Measurements from ENCODE around the gene RHOV.

Gene RHOV, protein sequence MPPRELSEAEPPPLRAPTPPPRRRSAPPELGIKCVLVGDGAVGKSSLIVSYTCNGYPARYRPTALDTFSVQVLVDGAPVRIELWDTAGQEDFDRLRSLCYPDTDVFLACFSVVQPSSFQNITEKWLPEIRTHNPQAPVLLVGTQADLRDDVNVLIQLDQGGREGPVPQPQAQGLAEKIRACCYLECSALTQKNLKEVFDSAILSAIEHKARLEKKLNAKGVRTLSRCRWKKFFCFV

DNA sequence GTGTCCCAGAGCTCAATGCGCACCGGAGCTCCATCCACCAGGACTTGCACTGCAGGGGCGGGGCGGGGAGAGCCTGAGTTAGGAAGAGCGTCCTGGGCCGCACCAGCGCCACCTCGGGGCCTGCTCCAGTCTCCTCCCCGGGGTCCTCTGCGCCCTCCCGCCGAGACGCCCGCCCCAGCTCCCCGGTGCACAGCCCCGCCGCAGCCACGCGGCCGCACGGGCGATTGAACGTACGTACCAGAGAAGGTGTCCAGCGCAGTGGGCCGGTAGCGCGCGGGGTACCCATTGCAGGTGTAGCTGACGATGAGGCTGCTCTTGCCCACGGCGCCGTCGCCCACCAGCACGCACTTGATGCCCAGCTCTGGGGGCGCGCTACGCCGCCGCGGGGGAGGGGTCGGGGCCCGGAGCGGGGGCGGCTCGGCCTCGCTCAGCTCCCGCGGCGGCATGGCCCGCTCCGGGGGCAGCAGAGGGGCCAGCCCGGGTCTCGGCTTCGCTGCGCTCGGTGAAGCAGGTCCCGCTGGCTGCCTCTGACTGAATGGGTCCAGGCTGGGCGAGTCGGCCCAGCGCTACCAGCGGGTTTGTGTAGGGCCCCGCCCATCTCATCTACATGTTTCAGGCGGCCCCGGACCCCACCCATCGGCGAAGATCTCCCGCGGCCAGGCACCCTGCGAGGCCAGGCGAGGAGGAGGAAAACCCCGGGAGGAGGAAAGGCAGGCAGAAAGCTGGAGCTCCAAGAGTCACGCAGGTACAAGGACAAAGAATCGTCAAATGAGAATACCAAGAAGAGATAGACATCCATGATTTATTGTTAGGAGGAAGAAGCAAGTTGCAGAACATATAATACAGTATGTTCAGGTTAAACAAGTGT lies at the start of gene RHOV:
RHOV (minus strand) TSS at position 541 of the 868 bp plus-strand sequence; CDS start at position 446, 95 bp downstream.
- DNase-seq (ENCODE audit: low read depth): peak; percentile 78
- TF ChIP-seq, protein P1, sequence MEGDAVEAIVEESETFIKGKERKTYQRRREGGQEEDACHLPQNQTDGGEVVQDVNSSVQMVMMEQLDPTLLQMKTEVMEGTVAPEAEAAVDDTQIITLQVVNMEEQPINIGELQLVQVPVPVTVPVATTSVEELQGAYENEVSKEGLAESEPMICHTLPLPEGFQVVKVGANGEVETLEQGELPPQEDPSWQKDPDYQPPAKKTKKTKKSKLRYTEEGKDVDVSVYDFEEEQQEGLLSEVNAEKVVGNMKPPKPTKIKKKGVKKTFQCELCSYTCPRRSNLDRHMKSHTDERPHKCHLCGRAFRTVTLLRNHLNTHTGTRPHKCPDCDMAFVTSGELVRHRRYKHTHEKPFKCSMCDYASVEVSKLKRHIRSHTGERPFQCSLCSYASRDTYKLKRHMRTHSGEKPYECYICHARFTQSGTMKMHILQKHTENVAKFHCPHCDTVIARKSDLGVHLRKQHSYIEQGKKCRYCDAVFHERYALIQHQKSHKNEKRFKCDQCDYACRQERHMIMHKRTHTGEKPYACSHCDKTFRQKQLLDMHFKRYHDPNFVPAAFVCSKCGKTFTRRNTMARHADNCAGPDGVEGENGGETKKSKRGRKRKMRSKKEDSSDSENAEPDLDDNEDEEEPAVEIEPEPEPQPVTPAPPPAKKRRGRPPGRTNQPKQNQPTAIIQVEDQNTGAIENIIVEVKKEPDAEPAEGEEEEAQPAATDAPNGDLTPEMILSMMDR (IDR thresholded peaks at IDR 0.05; ENCODE audit: control insufficient read depth, extremely low read depth, insufficient read depth): peak; percentile 79
- peak within 1 kb of the TSS; percentile 70 for H3K4me3 ChIP-seq (ENCODE audit: low read depth, low read length)

DNA sequence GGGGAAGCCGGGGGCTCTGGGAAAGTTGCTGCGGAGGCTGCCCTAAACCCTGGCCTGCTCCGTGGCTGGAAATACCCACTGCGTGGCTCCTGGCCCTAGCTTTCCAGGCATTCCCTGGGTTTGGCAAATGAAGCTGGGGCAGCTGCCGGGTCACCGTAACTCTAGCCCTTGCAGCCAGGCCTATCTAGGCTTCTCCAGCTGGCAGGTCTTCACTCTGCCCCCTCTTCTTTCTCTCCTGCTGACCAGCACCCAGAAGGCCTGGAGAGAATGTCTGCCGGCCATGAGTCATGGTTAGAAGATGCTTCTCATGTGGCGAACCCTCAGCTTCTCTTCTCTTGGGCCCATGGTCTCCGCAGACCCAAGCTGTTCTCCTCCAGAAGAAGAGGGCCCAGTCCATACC lies 49.5 kb upstream of the RHOV start:
- no peak for DNase-seq (ENCODE audit: low read depth)
- no peak overlapping the region for H3K4me3 ChIP-seq (ENCODE audit: low read depth, low read length)
- TF ChIP-seq, protein P1 (IDR thresholded peaks at IDR 0.05; ENCODE audit: control insufficient read depth, extremely low read depth, insufficient read depth): no peak

DNA sequence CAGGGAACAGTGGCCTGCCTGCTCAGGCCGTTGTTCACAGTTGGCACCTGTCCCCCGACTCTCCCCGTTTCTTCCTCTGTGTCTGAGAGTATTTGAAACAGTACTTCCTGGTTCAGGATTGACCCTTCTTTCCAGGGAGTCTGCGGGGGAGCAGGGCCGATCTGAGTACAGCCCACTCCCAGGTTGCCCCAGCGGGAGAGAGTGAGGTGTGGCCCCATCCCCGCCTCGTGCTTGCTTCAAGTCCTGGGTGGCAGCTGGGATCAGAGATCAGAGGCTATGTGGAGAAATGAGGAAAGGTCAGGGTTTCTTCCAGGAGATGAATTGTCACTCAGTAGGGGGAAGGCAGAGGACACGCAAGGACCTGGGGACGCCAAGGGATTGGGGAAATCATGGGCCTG lies 48.6 kb upstream of the RHOV start:
- TF ChIP-seq, protein P1 (IDR thresholded peaks at IDR 0.05; ENCODE audit: control insufficient read depth, extremely low read depth, insufficient read depth): no peak
- no peak for DNase-seq (ENCODE audit: low read depth)
- no peak overlapping the region for H3K4me3 ChIP-seq (ENCODE audit: low read depth, low read length)

DNA sequence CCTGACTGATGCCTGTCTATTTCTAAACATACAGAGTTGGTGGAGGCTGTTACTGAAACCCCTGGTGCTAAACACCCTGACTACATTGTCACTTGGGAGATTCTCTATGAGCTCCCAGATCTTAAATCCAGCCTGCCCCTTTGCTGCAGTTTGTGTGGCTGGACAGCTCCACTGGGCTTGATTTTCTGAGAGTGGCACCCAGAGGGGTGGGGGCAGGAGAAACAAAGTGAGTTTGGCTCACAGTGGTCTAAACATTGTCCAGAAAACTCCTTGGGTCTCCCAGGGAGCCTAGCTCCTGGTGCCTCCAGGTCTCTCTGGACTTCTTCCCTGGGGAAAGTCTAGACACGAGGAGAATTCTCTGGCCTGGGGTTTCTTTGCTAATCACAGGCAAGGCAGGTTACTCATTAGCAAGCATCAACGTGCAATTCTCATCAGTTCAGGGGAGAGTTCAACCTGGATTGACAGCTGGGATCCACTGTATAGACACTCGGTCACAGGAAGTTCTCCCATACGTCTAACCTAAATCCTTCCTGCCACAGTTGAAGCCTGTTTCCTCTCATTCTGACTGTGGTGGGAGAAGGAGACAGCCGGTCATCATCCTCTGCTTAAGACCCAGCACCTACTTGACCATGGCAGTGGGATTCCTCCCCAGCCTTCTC lies 48.0 kb upstream of the RHOV start:
- DNase-seq (ENCODE audit: low read depth): no peak
- H3K4me3 ChIP-seq (ENCODE audit: low read depth, low read length): no peak overlapping the region
- TF ChIP-seq, protein P1 (IDR thresholded peaks at IDR 0.05; ENCODE audit: control insufficient read depth, extremely low read depth, insufficient read depth): no peak

DNA sequence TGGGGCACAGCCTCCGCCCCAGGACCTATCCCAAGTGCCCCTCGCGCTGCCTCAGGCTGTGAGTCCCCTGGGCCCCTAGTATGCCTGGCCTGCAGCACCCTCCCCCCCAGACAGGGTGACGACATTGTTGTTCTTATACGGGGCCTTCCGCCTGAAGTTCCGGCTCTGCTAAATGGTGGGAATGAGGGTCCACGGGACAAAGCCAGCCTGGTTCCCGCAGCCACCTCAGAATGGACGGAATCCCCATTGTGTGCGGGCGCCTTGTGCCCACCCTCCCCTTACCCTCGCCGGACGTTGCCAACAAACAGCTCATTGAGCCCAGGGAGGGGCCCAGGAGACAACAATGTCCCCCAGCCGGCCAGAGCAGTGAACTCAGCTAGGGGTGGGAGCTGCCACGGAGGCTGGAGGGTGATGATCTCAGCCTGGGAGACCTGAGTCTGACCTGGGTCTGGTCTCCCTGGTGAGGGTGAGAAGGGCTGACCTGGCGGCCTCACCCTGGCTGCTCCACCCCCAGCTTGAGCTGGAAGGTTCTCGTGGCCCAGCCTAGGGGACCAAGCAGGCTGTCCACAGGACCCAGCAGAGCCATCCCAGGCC lies 44.9 kb upstream of the RHOV start:
- H3K4me3 ChIP-seq (ENCODE audit: low read depth, low read length): no peak overlapping the region
- TF ChIP-seq, protein P1 (IDR thresholded peaks at IDR 0.05; ENCODE audit: control insufficient read depth, extremely low read depth, insufficient read depth): no peak
- DNase-seq (ENCODE audit: low read depth): no peak

DNA sequence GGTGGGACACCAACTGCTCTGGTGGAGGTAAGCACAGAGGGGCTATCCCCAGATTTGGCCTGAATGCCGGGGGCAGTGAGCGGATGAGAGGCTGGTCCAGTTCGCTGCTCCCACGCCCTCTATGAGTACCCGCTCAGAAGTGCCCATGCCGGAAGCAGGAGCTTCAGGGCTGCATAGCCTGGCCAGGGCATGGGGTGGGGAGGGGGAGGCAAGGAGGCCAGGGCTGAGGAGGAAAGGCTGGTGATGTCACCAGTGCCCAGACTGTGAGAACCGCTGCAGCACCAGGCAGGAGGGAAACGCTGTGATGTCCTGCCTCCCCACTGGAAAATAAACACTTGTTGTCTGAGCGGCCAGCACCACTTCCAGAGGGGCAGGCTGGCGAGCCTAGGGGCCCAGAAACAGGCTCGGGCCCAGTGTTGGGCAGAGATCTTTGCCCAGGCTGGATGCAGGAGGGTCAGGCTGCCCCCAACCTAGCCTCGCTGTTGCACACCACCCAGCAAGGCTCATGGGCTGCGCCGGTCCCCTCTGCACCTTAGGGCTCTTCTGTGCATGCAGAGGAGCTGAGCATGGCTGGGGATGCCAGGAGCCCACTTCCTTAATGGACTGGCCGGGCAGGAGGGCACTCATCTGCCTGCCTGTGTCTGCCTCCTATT lies 44.2 kb upstream of the RHOV start:
- TF ChIP-seq, protein P1 (IDR thresholded peaks at IDR 0.05; ENCODE audit: control insufficient read depth, extremely low read depth, insufficient read depth): no peak
- no peak for DNase-seq (ENCODE audit: low read depth)
- no peak overlapping the region for H3K4me3 ChIP-seq (ENCODE audit: low read depth, low read length)

Data from LNCaP clone FGC (cell line).